ENCODE results near the gene RAET1G.
"Not testable (repeated sequence)": the region's sequence is repeated elsewhere in the genome, so short reads cannot be mapped to it uniquely, and the experiment has no call there.

The RAET1G gene

GRCh38 chr6:149934249-149935156 is 11.6 kb upstream of the RAET1G start:
- DNase-seq (ENCODE audit: low spot score) = peak; percentile 76

GRCh38 chr6:149933461-149933860 is 10.5 kb upstream of the RAET1G start:
- DNase-seq (ENCODE audit: low spot score) = no peak

GRCh38 chr6:149933036-149933435 is 10.1 kb upstream of the RAET1G start:
- DNase-seq (ENCODE audit: low spot score) = no peak

- DNase-seq (ENCODE audit: low spot score) = no peak
Observed at GRCh38 chr6:149931501-149931900, 8.6 kb upstream of the RAET1G start.

- DNase-seq (ENCODE audit: low spot score) = no peak
Observed at GRCh38 chr6:149929422-149929821, 6.5 kb upstream of the RAET1G start.

GRCh38 chr6:149927025-149927424 is 4.1 kb upstream of the RAET1G start:
- not testable (repeated sequence) for DNase-seq (ENCODE audit: low spot score)

GRCh38 chr6:149925974-149926777 is 3.3 kb upstream of the RAET1G start:
- DNase-seq (ENCODE audit: low spot score) = peak; percentile 76

- DNase-seq (ENCODE audit: low spot score) = no peak
Observed at GRCh38 chr6:149925253-149925973, 2.5 kb upstream of the RAET1G start.

- no peak for DNase-seq (ENCODE audit: low spot score)
Observed at GRCh38 chr6:149924933-149925252, 2.0 kb upstream of the RAET1G start.

GRCh38 chr6:149924206-149924932 is 1.4 kb upstream of the RAET1G start:
- DNase-seq (ENCODE audit: low spot score) = no peak

- no peak for DNase-seq (ENCODE audit: low spot score)
Observed at GRCh38 chr6:149923327-149923986, 536 bp upstream of the RAET1G start.

GRCh38 chr6:149922091-149922490 is 830 bp downstream of the RAET1G start:
- DNase-seq (ENCODE audit: low spot score) = not testable (repeated sequence)

GRCh38 chr6:149921361-149921760 is 1.6 kb downstream of the RAET1G start:
- no peak for DNase-seq (ENCODE audit: low spot score)

GRCh38 chr6:149919834-149920225 is 3.1 kb downstream of the RAET1G start:
- DNase-seq (ENCODE audit: low spot score) = no peak

- not testable (repeated sequence) for DNase-seq (ENCODE audit: low spot score)
Observed at GRCh38 chr6:149919126-149919833, 3.6 kb downstream of the RAET1G start.

- no peak for DNase-seq (ENCODE audit: low spot score)
Observed at GRCh38 chr6:149918151-149918905, 4.6 kb downstream of the RAET1G start.

- DNase-seq (ENCODE audit: low spot score) = no peak
Observed at GRCh38 chr6:149917679-149918078, 5.2 kb downstream of the RAET1G start.

GRCh38 chr6:149915970-149916865 is 6.7 kb downstream of the RAET1G start:
- DNase-seq (ENCODE audit: low spot score) = no peak
